Stimulated activated CD8-positive, alpha-beta memory T cell treated with anti-CD3 and anti-CD28 coated beads, Interleukin-4, amount 100 ng/mL, for 48 hours (primary cell): Measurements from ENCODE around the gene TIRAP.
"Not testable (repeated sequence)": the region's sequence is repeated elsewhere in the genome, so short reads cannot be mapped to it uniquely, and the experiment has no call there.

Source experiments
- DNase-seq: peaks from one replicate; pipeline ENCODE4 v3.0.0-alpha.2; 2020

The TIRAP gene

GRCh38 chr11:126288237-126288636 is 5.3 kb downstream of the TIRAP start:
- DNase-seq, result no peak

DNA sequence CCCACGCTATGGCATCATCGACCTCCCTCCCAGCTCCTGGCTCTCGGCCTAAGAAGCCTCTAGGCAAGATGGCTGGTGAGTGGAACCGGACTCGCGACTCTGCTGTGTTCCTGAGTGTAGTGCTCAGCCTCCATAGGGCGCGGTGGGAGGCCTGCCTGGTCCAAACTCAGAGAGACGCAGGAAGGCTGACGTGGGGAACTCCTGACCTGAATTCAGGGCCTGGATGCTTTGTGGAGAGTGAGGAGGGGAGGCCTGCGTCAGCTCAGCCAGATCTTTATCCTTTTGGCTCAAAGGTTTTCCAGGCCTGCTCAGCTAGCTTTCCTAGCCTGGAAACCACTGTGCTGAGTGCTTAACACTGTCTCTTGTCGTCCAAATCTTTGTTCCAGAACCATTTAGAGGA is 8.0 kb downstream of the TIRAP start:
- no peak for DNase-seq

GRCh38 chr11:126293726-126294125 is 10.8 kb downstream of the TIRAP start:
- no peak for DNase-seq

GRCh38 chr11:126297004-126297403 is 14.1 kb downstream of the TIRAP start:
- DNase-seq, result no peak

DNA sequence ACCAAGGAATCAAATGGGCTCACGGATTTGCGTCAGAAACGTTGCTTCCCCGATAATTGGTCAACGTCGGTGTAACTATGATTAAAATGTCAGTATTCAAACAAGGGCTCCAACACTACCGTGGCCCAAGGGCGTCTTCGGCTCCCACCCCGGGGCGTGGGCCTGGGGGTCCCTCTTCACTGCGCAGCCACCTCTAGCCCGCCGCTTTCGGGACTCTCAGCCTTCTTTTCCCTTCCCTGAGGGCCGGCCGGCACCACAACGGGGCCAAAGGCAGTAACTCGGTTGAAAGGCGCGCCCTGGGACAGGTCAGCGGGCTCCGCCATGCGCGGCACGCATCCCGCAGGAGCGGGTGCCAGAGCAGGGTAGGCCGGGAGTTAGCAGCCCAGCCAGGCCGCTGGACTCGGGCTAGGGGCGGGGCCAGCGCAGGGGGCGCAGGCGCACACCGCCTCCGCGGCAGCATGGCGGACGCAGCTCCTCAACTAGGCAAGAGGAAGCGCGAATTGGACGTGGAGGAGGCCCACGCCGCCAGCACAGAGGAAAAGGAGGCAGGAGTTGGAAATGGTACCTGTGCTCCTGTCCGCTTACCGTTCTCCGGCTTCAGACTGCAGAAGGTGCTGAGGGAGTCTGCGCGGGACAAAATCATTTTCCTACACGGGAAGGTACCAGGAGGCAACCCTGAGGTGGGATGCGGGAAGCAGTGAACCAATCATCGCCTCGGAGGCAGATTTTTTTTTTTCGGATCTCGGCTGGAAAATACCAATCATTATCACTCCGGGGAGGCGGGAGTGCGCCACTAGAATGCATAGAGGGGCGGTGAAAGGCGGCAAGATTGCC is 20.9 kb downstream of the TIRAP start, which contains the start of gene DCPS:
Gene DCPS (plus strand): TSS at position 438 of the 834 bp plus-strand sequence. CDS start 21 bp downstream, at position 459.
- peak; percentile 90 for DNase-seq

- no peak for DNase-seq
These were observed 21.7 kb downstream of the TIRAP start for GRCh38 chr11:126304457-126305075.

DNA sequence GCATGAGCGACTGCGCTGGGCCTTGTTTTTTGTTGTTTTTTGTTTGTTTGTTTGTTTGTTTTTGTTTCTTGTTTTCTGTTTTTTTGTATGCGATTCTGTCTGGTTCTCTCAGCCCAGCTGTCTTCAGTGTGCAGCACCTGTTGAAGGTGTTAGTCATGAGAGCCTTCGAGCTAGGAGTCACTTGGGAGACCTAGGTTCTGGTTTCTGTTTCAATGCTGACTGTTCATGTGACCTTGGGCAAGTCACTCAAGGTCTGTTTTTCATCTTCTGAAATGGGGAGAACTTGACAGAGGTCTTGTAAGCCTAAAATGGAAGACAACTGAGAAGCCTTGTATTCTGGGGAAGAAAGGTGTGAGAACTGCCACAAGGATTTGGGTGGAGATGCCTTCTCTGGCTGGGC is 22.8 kb downstream of the TIRAP start:
- no peak for DNase-seq

GRCh38 chr11:126307706-126308105 is 24.8 kb downstream of the TIRAP start:
- no peak for DNase-seq

DNA sequence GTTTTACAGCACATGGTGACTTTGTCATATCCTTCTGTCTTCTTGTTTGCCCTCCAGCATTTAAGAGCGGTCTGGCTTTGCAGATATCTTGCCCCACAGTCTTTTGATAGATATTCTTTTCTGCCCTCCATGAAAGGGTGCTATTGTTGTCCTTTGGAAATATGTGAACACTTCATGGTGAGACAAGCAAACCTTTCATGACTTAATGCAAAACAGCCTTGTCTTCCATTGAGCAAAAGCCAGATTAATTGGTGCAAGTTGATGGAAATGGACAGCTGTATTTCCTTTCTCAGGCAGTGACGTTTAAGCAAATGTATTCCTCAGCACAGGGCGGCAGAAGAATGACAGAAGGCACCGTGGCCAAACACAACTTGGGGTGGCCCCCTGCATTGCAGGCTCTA is 25.4 kb downstream of the TIRAP start:
- DNase-seq, result no peak

- not testable (repeated sequence) for DNase-seq
These were observed 25.9 kb downstream of the TIRAP start for GRCh38 chr11:126308771-126309170.

- peak; percentile 77 for DNase-seq
These were observed 27.5 kb downstream of the TIRAP start for GRCh38 chr11:126310200-126310991.

DNA sequence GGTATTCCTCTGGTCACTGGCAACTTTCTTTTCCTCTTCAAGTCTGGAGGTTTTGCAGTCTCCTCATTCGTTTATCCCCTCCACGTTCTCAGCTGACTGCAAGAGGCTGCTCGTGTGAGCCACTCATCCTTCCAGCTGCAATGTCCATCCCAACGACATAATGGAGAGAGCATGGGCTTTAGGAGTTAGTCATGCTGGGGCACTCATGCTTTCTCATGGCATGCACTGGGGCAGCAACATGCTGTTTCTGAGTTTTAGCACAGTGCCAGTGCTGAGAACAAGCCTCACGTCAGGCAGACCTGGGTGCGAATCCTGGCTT is 28.1 kb downstream of the TIRAP start:
- DNase-seq, result no peak

GRCh38 chr11:126311401-126312291 is 28.8 kb downstream of the TIRAP start:
- no peak for DNase-seq

GRCh38 chr11:126312961-126313360 is 30.1 kb downstream of the TIRAP start:
- no peak for DNase-seq

DNA sequence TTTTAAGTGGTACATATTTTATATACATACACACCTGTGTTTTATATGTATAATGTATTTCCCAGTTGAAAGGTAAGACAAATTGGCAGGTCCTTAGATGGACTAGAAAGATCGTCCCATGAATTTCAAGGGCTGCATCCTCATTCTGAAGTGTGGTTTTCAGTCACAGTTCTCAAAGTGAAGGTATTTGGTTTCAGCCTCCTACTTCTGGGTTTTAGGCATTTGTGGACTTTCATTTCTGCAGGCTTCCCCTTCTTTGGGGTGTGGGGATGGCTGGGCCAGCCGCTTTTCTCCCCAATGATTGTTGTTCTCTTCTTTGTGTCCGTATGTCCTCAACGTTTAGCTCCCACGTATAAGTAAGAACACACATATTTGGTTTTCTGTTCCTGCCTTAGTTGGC is 30.9 kb downstream of the TIRAP start:
- DNase-seq, result no peak

- DNase-seq, result no peak
These were observed 34.5 kb downstream of the TIRAP start for GRCh38 chr11:126317432-126317755.

GRCh38 chr11:126317756-126318573 is 35.1 kb downstream of the TIRAP start:
- DNase-seq, result peak; percentile 59

DNA sequence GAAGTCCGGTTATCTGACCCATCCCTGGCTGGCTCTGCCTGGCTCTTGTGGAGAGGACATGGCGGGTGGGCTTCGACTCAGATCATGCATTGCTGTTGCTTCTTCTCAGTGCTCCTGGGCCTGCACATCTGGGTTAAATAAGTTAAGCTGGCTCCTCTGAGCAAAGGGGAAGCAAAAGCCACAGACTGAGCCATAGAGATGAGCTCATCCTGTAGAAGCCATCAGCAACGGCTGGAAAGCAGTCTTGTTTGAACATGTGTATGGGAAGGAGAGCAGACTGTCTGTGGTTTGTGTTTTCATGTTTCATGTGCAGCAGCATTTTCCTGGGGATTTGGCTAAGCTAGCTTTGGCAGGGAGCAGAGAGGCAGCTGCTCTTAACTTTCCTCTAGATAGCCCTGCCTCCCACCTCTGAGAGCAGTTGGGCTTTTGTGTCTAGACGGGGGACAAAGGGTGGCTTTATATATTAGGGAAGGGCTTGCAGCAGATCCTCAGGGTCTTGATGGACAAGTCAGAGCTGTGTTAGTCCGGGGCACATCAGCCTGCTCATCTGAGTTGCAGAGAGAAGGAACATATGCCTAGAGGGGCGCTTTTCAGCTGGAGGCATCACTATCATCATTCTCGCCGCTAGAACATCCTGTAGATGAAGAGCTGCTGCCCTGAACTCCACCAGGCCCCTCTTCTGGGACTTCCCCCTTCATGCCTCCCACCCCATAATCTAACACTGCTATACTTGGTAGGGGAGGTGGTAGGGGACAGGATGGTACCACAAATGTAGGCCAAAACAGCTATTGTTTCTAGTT is 35.9 kb downstream of the TIRAP start:
- peak; percentile 38 for DNase-seq

GRCh38 chr11:126319374-126319740 is 36.5 kb downstream of the TIRAP start:
- DNase-seq, result no peak

- DNase-seq, result no peak
These were observed 40.1 kb downstream of the TIRAP start for GRCh38 chr11:126322996-126323395.
